Measurements from ENCODE around the gene BMAL1. TPM values are rescaled to one million over a fixed set of nuclear protein-coding genes. Genes with fewer than 3 reads are reported as not detected.

BMAL1 gene
- total and polyA plus RNA-seq, 7 donors, result 7.4 to 35.4 (median 28.2) TPM

- H3K27ac ChIP-seq, result no peak overlapping the region
- no peak for DNase-seq
- peaks cover 38% of the 10 kb centered on the region for H3K4me1 ChIP-seq
- WGBS, 3 donors, result 61 to 82% (median 74%) methylated on average over 5 of the region's 5 CpGs
- no peaks in the 10 kb centered on the region for H3K27me3 ChIP-seq (ENCODE audit: insufficient read depth in 3 of 3, low read length in 2 of 3)
- intact Hi-C loops (cut with DNase I), result loop anchor here (5.0 kb wide), 2 partner anchors 374 to 379 kb away; no protein-coding TSS in a partner anchor
- no peaks in the 10 kb centered on the region for H3K9me3 ChIP-seq
- no peak overlapping the region for H3K4me3 ChIP-seq
- TF ChIP-seq, protein P1, sequence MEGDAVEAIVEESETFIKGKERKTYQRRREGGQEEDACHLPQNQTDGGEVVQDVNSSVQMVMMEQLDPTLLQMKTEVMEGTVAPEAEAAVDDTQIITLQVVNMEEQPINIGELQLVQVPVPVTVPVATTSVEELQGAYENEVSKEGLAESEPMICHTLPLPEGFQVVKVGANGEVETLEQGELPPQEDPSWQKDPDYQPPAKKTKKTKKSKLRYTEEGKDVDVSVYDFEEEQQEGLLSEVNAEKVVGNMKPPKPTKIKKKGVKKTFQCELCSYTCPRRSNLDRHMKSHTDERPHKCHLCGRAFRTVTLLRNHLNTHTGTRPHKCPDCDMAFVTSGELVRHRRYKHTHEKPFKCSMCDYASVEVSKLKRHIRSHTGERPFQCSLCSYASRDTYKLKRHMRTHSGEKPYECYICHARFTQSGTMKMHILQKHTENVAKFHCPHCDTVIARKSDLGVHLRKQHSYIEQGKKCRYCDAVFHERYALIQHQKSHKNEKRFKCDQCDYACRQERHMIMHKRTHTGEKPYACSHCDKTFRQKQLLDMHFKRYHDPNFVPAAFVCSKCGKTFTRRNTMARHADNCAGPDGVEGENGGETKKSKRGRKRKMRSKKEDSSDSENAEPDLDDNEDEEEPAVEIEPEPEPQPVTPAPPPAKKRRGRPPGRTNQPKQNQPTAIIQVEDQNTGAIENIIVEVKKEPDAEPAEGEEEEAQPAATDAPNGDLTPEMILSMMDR (IDR thresholded peaks at IDR 0.05), result no peak
- no peak for ATAC-seq
- no peaks in the 10 kb centered on the region for H3K36me3 ChIP-seq (ENCODE audit: insufficient read depth in 1 of 2, low read depth in 1 of 2)
Observed at GRCh38 chr11:13341026-13341425, 63.4 kb downstream of the BMAL1 start.

DNA sequence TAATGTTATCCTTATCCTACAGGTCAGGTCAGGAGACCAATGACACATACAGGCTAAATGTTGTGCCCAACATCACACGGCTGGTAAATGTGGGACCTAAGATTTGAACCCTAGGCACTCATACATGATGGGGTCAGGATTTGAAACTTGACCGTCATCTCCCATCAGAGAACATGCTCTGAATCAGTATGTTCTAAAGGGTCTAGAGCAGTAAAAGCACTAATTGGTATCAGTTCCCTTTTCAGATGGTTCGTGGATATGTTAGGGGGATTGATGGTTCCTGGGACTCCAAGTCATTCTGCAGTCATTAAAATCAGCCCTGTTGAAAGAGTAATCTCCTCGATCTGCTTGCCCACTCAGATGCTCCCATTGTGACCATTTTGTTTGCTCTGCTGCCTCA is 65.5 kb downstream of the BMAL1 start:
- Histone ChIP-seq H3K4me3 (no peak overlapping the region), H3K9me3 (no peaks in the 10 kb centered on the region), H3K36me3 (ENCODE audit: insufficient read depth in 1 of 2, low read depth in 1 of 2) (no peaks in the 10 kb centered on the region), H3K27ac (no peak overlapping the region), H3K4me1 (peaks cover 17% of the 10 kb centered on the region), H3K27me3 (ENCODE audit: insufficient read depth in 3 of 3, low read length in 2 of 3) (no peaks in the 10 kb centered on the region)
- ATAC-seq (no peak), DNase-seq (no peak)
- TF ChIP-seq, protein P1 (IDR thresholded peaks at IDR 0.05), result no peak
- intact Hi-C loops (cut with DNase I), result loop anchor here (5.0 kb wide), 2 partner anchors 376 to 381 kb away; no protein-coding TSS in a partner anchor
- WGBS, 3 donors, result 81 to 93% (median 82%) methylated on average over 4 of the region's 4 CpGs

DNA sequence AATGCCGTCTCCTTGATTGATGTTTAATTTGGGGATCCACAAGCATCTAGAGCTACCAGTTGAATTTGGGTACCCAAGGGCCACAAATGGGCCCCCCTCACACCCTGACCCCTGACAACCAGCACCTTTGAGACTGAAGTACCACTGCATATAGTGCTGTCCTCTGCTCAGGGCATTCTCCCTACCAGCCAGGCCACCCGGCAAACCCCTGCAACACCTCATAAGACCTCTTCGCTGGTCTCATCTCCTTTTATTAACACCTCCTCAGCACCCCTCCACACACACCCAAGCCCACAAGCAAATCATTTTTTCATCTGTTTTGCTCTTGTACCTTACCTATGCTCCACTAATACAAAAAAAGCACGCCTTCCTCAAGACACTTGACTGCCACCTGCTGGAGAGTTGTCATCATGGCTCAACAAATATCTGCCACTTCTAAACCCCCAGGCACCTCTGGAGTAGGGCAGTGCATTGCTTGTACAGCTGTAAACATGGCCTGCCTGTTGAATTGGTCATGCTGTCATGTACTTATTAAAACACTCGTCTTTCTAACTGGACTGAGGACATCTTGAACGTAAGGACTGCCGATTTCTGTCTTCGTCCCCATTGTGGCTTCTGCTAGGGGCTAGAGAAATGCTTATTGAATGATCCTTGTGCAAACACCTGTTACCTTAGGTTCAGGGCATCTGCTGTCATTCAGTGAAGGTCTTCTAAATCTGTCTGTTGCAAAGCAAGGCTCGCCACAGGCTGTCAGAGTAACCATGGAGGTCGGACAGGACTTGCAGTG is 66.5 kb downstream of the BMAL1 start:
- intact Hi-C loops (cut with DNase I), result loop anchor here (1.0 to 5.0 kb wide), 4 partner anchors 133 to 382 kb away; no protein-coding TSS in a partner anchor
- peak; percentile 57 to 83 (median 72) for ATAC-seq

DNA sequence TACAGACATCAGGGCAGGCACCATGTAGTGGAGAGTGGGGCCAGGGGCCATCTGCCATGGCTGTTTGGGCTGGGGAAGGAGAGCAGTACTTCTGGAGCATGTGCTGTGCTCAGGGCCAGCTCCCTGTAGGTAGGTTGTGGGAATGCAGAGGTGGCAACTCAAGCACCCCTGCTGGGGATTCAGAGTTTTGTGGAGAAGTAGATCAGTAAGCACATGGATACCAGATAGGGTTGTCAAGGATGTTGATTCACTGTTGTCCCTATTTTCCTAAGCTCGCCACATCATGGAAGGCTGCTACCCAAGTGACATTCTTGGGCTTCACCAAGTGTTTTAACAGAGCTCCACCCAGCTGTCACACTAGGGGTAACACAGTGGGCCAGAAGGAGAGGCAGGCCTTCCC is 67.2 kb downstream of the BMAL1 start:
- DNase-seq, result no peak
- no peaks in the 10 kb centered on the region for H3K4me1 ChIP-seq
- TF ChIP-seq, protein P1 (IDR thresholded peaks at IDR 0.05), result no peak
- H3K36me3 ChIP-seq (ENCODE audit: insufficient read depth in 1 of 2, low read depth in 1 of 2), result peaks cover 0 to 2% of the 10 kb centered on the region in 2 donors
- intact Hi-C loops (cut with DNase I), result loop anchor here (1.0 to 5.0 kb wide), 4 partner anchors 134 to 383 kb away; no protein-coding TSS in a partner anchor
- WGBS, 3 donors, result 98 to 100% (median 100%) methylated on average over 1 of the region's 1 CpG
- ATAC-seq, result no peak
- no peaks in the 10 kb centered on the region for H3K9me3 ChIP-seq
- no peak overlapping the region for H3K4me3 ChIP-seq
- no peaks in the 10 kb centered on the region for H3K27me3 ChIP-seq (ENCODE audit: insufficient read depth in 3 of 3, low read length in 2 of 3)
- H3K27ac ChIP-seq, result no peak overlapping the region

More for the DNA sequence above, 66.5 kb downstream of the BMAL1 start:
- no peaks in the 10 kb centered on the region for H3K9me3 ChIP-seq
- no peaks in the 10 kb centered on the region for H3K27me3 ChIP-seq (ENCODE audit: insufficient read depth in 3 of 3, low read length in 2 of 3)
- TF ChIP-seq, protein P1 (IDR thresholded peaks at IDR 0.05), result peak; percentile 80
- no peak overlapping the region for H3K27ac ChIP-seq
- DNase-seq, result peak; percentile 45 to 70
- H3K4me3 ChIP-seq, result no peak overlapping the region
- no peaks in the 10 kb centered on the region for H3K36me3 ChIP-seq (ENCODE audit: insufficient read depth in 1 of 2, low read depth in 1 of 2)
- H3K4me1 ChIP-seq, result peaks cover 7% of the 10 kb centered on the region
- 67 to 74% (median 70%) methylated on average over 10 of the region's 10 CpGs for WGBS, 3 donors
